HG03575 (cell line): Measurements from ENCODE around the gene NDUFA8.

Experiments
- ATAC-seq: cut with Tn5 transposase; IDR thresholded peaks from one replicate; pipeline ENCODE4 v1.9.1; 2021; ENCODE audit not compliant: unreplicated experiment, insufficient number of reproducible peaks, low FRiP score; ENCODE audit errors: extremely low read depth

Gene NDUFA8

DNA sequence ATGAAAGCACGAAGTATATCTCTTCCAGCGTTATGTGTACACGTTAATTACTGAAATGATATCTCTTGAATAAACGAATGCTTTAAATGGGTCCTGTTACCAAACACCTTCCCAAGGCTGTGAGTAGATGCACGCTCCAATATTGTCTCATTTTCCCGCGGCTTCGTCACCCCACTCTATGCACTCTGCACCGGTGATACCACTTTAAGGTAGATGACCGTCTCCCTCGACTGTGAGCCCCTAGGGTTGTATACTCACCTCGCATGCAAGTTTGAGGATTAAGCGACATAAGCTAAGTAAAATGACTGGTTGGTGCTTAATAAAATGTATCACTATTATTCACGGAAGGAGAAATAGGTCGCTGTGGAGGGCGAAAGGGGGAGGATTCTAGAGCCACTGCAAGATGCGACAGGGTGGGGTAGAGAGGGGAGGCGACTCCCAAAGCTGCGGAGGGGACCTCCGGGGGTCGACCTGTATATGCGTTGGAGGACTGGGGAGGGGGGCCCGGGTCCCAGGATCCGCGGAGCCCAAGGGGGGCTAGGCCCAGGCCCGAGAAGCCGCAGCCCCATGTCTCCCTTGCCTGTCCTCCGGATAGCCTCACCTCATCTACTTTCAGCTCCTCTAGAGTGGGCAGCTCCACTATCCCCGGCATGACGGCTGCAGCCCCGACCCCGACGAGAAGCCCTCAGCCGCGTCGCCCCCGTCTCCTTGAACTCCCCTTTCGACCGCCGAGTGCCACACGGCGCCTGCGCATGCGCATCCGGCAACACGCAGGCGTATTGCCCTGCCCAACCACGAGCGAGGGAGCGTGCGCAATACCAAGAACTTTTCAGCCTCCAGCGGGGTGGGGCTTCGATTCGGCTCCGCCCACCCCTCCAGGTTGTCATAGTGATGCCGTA is at the start of gene NDUFA8, which contains the start of gene MORN5:
Gene NDUFA8 (minus strand): TSS at position 754 of the 899 bp plus-strand sequence. CDS start 102 bp downstream, at position 652.
Gene MORN5 (plus strand): TSS at position 883 of the 899 bp plus-strand sequence. CDS start 65 bp downstream, outside the sequence.
- ATAC-seq: peak; percentile 79

DNA sequence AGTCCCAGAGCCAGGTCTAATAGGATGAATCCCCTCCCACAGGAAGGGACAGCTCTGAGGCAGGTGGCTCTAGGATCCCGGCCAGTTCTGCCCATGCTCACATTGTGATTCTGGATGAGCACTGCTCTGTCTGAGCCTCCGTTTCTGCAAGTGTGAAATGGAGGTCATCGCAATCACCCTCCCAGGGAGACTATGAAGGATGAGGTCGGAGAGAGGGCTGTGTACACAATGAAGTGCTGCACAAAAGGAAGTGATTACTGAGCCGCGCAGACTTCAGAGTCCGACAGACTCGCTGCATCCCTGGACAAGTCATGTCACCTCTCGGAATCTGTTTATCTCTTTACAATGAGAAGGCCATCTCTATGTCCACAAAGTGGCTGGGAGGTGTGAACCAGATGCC is 47.5 kb upstream of the NDUFA8 start:
- ATAC-seq: no peak

DNA sequence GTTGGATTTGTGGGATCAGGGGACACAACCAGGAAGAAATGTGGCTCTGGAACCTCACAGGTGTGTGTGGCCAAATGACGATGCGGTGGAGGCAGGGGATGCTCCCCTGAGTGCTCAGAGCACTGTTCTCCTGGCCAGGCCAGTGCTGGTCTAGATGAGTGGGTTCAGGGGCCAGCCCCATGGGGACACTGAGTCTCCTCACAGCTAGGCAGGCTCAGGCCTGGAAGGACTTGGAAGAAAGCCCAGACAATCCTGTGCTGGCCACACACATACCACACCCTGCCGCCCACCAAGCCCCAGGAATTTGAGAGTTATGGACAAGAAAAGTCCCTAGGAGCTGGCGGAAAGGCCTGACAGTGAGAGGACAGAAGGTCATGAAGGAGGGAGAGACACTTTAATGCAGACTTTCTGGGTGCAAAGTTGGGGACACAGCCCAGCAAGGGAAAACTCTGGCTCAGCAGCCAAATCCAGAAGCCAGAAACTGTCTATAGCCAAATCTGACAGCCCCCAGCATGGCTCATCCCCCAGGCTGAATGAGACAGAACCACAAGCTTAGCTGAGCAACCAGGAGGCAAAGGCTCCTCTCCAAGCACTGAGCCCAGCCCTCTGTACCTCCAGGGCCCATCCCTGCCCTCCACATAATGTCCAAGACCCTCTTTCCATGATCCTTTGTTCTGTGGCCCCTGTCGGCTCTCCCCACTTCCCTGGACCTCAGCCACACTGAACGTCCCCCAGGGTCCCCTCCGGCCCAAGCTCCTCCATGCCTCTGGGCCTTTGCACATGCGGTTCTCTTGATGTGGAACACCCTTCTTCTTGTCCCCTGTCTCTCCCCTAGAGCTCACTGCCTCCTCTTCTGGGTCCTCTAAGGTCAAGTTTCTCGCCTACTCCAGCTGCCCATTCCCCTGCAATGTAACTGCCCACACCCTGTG is 46.8 kb upstream of the NDUFA8 start:
- no peak for ATAC-seq

DNA sequence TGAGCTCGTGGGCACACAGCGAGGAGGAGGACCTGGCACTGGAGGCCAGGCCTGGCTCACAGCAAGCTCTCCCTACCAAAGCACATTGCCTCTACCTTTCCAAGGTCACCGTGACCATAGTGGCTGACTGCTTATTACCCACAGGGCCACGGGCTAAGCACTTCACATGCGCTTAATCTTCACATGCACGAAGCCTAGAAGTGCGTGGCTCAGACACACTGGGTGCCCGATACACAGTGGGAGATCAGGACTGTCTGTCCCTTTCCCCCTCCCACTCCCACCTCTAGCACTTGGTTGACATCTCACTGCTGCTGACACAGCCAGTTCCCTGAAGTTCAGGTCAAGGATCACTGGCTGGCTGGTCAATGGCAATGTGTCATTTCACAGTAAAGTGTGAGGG is 45.6 kb upstream of the NDUFA8 start:
- no peak for ATAC-seq

DNA sequence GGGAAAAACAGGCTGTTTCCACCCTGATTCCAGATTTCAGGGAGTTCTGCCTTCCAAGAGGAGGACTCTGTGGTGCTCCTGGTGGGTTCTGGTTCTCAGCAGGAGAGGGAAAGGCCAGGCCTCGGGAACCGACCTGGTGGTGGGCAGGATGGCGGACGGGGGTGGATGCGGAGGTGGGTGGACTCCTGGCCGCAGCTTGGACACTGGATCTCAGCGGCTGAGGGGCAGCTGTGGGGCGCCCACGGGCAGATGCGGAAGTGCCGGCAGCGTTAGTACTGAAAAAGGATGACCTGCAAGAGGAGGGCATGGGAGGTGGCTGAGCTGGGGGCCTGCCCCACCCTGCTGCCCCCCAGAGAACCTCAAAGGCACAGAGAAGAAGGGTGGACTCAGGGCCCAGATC is 44.9 kb upstream of the NDUFA8 start:
- no peak for ATAC-seq

DNA sequence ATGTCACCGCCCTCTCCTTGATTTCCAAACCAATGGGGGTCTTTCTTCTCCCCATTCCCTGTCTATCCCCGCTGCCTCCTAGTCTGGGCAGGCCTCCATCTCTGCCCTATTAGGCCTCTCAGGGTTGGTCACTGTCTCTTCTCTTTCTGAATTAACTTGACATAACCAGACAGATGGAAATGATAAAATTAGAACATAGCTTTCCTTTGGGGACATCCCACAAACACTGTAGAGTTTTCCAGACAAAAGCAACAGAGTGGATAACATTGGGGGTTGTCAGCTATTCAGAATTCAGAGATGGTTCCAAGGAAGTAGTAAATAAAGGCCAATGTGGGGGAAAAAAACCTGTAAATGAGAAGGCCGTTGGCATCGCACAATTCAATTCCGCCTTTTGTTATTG is 44.5 kb upstream of the NDUFA8 start:
- ATAC-seq: no peak

DNA sequence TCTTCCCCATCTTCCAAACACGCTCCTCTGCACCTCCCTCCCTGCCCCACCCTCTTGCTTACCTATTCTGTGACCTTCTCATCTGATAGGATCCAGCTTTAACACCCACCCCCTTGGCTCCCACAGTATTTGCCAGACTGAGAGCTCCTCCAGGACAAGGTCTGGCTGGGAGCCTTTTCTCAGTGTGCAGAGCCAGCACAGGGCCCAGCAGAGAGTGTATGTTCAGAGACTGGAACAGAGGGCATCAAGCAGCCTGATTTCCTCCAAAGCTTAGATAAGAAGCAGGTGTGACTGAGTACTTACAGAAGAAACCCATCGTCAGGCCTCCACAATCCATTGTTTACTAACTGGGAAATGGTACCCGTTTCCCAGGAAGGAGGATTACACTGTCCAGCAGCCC is 42.5 kb upstream of the NDUFA8 start:
- ATAC-seq: no peak

DNA sequence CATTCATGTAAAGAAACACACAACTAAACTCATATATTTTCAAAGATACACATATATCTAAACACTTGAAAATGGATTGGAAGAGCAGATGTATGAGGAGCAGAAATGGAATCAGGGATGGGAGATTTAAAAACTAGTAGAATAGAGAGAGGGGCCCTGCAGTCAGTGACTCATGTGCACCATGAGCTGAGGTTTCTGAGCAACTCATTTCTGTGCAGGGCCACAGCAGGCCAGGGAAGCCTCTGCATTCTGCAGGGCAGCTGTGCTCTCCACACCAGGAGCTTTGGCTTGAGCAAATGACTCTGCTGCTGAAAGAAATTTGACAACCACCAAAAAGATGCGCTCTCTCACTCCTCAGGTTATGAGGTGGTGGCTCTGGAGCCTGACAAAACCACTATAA is 42.1 kb upstream of the NDUFA8 start:
- ATAC-seq: no peak

DNA sequence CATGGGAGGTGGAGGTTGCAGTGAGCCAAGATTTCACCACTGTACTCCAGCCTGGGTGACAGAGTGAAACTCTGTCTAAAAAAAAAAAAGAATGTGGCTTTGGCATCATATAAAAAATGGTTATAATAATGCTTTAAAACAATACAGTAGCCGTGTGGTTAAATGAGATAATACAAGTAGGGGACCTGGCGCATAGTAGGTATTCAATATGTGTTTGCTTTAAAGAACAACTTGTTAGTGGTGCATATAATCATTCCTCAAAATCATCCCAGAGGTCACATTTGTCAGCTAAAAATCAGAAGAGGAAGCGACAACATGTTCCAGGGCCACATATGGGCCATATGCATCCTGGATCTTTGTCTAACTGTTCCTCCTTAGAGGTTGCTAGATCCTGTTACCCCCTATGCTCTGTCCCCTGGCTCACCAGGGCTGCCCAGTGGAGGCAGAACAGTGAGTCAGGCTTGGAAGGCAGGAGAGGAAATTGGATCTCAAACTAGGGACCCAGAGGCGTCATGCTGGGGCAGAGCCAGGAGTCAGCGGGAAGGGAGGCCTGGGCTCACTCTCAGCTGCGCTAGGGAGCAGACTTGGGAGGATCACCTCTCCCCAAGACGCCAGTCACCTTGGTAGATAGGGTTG is 41.5 kb upstream of the NDUFA8 start:
- ATAC-seq: no peak

DNA sequence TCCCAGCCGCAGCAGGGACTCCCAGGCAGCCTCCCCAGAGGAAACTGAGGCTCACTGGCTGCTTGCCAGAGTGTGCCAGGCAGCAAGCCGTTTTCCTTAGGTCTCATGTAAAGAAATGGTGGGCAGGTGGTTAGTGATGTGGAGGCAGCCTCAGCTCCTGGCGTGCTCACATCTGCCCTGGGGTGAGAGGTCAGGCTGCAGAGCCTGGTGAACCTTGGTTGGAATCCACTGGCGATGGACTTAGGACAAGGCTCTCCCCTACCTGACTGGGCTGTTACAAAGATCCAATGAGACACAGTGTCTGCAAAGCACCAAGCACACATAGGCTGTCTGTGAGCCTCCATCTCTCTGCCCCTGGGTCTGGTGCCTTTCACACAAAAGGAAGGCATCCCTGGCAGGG is 38.3 kb upstream of the NDUFA8 start:
- ATAC-seq: no peak

DNA sequence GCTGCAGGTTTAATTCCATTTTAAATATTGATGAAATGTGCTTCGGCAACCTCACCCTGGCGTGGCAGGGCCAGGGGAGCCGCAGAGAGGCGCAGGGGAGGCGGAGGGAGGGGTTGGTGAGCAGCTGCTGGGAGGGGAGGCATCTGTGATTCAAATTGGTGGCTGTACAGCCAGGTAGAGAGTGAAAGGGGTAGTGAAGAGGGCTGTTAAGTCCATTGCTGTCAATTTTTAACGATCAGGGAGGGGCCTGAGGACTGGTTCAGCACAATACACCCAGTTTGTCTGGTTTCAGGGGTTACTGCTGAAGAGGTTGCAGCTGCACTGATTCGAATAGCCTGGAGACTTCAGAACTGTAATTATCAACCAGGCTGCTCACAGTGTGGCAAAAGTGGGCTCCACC is 37.8 kb upstream of the NDUFA8 start:
- no peak for ATAC-seq

DNA sequence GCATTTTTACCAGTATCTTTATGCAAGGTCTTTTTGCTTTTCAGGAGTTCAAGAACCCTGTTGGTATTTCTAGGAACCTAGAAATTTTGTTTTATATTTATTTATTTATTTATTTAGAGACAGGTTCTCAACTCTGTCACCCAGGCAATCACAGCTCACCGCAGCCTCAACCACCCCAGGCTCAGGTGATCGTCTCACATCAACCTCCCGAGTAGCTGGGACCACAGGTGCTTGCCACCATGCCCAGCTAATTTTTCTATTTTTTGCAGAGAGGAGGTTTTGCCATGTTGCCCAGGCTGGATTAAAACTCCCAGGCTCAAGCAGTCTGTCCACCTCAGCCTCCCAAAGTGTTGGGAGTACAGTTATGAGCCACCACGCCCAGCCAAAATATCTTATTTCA is 36.3 kb upstream of the NDUFA8 start:
- ATAC-seq: no peak

DNA sequence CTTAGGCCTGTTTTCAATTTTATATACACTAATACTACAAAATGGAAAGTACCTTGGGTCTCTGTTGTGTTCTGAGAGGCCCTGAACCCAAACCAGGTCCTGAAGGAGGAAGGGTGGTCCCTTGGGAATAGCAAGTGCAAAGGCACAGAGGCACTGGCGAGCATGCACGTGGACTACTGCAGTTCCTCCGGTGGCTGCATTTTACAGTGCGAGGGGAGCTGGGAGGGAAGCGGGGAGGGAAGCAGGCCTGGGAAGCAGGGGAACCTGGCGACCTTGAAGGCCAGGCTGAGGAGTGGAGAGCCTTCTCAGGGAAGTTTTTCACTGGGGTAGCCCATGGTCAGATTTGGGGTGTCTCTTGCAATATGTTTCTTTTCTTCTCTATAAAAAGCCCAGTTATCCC is 34.1 kb upstream of the NDUFA8 start:
- ATAC-seq: no peak

DNA sequence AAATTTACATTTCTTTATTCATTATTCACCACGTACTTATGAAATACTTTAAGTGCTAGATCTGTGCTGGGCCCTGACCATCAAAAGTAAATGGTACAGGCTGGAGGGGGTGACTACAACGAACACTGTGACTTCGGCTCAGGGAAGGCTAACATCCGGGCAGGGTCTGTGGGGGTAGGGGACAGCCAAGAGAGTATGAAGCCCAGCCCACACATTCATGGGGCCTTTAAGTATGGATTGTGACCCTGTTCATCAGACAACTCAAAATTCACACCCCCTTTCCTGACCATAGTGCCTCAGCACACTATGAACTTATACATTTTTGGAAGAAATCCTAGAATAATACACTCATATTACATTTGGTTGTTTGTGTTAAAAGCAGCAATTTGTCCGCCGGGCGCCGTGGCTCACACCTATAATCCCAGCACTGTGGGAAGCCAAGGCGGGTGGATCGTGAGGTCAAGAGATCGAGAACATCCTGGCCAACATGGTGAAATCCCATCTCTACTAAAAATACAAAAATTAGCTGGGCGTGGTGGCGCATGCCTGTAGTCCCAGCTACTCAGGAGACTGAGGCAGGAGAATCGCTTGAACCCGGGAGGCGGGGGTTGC is 33.4 kb upstream of the NDUFA8 start:
- ATAC-seq: no peak

DNA sequence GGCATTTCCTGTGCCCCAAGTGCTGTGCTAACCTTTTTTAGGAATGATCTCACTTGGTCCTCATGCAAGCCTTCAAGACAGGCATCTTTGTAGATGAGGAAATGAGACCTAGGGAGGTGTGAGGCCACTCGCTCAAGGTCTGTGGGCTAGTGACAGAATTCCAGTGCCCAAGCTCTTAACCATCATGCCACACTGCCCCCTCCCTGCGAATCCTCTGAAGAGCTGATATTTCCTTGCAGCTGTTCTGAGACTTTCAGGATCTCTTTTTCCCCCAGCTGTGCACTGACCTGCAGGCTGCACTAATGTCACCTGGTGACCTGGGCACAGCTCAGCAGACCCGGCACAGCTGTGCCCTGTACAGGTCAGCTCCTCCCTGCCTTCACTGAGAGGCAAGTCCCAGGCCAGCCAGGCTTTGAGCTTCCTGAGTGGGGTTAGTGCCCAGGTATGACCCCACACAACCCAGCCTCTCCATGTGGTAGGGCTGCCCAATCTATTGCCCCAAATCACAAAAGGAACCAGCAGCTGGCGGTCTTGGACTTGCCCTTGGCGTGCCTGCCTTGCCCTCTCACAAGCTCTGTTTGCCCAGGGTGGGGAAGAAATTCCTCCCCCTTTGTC is 32.8 kb upstream of the NDUFA8 start:
- no peak for ATAC-seq

DNA sequence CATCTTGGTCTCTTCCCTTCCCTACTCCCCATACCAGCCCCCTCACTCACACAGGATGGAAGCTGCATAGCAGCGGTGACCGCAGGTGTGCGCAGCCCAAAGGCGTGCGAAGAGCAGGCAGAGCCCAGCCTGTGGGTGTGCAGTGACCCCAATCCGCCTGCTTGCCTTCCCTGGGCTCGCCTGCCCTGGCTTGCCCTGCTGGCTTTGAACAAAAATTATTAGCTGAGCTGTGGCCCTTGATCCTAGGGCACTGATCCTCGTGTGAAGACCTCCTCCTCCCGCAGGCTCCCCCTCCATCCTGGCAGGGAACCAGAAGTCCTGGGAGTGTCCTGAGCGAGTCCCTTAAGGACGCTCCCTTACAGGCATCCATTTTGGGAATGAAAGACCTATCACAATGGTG is 32.0 kb upstream of the NDUFA8 start:
- no peak for ATAC-seq

DNA sequence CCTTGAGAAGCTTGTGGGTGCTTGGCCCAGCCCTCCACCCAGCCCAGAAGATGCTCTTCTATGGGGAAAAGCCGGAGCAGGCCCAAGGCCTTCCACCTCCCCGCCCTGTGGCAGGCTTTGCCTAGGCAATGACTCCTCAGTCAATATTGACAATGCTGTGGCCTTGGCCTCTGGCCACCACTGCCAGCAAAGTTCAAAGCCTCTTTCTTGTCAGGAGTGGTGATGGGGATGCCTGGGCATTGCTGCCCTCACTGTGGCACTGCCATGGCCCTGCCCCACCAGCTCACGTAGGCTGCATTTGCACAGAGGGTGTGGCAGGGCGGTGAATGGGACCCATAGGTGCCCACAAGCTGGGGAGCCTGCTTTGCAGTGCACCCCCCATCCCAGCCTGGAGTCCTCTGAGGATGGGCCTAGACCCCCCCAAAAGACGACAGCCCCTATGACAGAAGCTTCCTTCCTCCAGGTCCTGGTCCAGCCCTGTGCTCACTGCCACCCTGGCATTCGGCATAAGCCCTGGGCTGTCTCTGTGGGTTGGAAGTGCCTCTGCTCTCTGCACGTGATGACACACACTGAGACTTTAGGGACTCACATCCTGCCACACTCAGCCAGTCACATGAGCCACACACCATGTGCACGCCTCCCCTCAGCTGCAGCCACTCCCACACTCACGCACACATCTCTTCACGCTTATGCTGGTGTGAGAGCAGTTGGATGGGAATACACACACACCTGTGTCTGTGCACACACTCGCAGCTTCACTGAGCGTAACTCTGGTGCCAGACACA is 31.2 kb upstream of the NDUFA8 start:
- ATAC-seq: no peak

DNA sequence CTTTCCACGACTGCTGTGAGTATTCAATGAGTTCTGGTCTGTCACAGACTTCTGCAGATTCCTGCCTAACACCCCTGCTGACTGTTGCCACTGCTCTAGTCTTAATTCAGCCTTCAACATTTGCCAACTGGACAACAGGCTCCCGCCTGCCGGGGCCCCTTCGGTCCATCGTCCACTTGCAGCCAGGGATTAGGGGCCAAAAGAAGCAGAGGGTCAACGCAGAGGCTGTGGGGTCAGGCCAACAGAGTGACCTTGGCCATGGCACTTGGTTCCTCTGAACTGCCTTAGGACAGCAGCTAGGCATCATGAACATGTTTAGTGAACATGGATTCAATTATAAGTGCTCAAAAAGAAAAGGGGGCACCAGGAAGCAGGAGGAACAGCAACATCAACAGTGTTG is 28.8 kb upstream of the NDUFA8 start:
- no peak for ATAC-seq
